Stimulated activated CD4-positive, alpha-beta T cell treated with anti-CD3 and anti-CD28 coated beads, Interleukin-2, amount 100 ng/mL, for 4 hours (primary cell): Measurements from ENCODE around the gene NAA10.

Source experiments
- DNase-seq: peaks from one replicate; pipeline ENCODE4 v3.0.0-alpha.2; 2020; ENCODE audit warnings: low read depth

NAA10 gene

GRCh38 chrX:153883163-153883843 lies 51.5 kb downstream of the NAA10 start:
- DNase-seq, result no peak

GRCh38 chrX:153882557-153882956 lies 52.3 kb downstream of the NAA10 start:
- DNase-seq, result no peak

GRCh38 chrX:153882086-153882498 lies 52.7 kb downstream of the NAA10 start:
- no peak for DNase-seq

- DNase-seq, result no peak
These were observed 53.6 kb downstream of the NAA10 start for GRCh38 chrX:153881281-153881680.

- DNase-seq, result no peak
These were observed 54.4 kb downstream of the NAA10 start for GRCh38 chrX:153880440-153880815.

- no peak for DNase-seq
These were observed 54.9 kb downstream of the NAA10 start for GRCh38 chrX:153879741-153880439.
